HL-60 (cell line): ENCODE results near the gene PARN.
"Not testable (repeated sequence)": the region's sequence is repeated elsewhere in the genome, so short reads cannot be mapped to it uniquely, and the experiment has no call there.

Experiments
- DNase-seq, 2 experiments: peaks; one replicate each; pipeline ENCODE4 v3.0.0-alpha.2; 2010 to 2020; ENCODE audit warnings: low read depth in 1 of 2, low spot score in 1 of 2
- H3K27ac ChIP-seq: fragments of 250-450 bp; sonication (Bioruptor Pico); replicated peaks from 2 replicates; pipeline ENCODE4 v1.5.1; 2020; ENCODE audit warnings: mild to moderate bottlenecking, moderate library complexity
- H3K27me3 ChIP-seq: fragments of 250-450 bp; sonication (Bioruptor Pico); 2 replicates; pipeline ENCODE4 v1.5.1; 2021; ENCODE audit warnings: mild to moderate bottlenecking, moderate library complexity; ENCODE audit not compliant: insufficient read depth, poor library complexity, severe bottlenecking
- H3K4me3 ChIP-seq: replicated peaks from 2 replicates; pipeline ENCODE4 v1.5.1; 2011; ENCODE audit warnings: mild to moderate bottlenecking, control low read depth, low read length; ENCODE audit not compliant: insufficient read depth
- GABPA ChIP-seq: IDR thresholded peaks from 2 replicates; pipeline ENCODE4 v1.6.1; 2012; ENCODE audit warnings: low read depth
- POLR2AphosphoS5 ChIP-seq: IDR thresholded peaks from 2 replicates; pipeline ENCODE4 v1.6.1; 2012; ENCODE audit warnings: low read depth
- SPI1 ChIP-seq: IDR thresholded peaks from 2 replicates; pipeline ENCODE4 v1.6.1; 2012; ENCODE audit warnings: low read depth, mild to moderate bottlenecking, borderline replicate concordance
- TF ChIP-seq, protein P1 (sequence below): IDR thresholded peaks from 2 replicates; pipeline ENCODE4 v1.6.1; 2012; ENCODE audit warnings: low read depth; ENCODE audit not compliant: insufficient replicate concordance
- TF ChIP-seq, protein P2 (sequence below): IDR thresholded peaks from one replicate; pipeline ENCODE4 v1.5.1; 2011; ENCODE audit warnings: low read length, control low read depth, inconsistent platforms; ENCODE audit not compliant: insufficient read depth

Gene PARN

DNA sequence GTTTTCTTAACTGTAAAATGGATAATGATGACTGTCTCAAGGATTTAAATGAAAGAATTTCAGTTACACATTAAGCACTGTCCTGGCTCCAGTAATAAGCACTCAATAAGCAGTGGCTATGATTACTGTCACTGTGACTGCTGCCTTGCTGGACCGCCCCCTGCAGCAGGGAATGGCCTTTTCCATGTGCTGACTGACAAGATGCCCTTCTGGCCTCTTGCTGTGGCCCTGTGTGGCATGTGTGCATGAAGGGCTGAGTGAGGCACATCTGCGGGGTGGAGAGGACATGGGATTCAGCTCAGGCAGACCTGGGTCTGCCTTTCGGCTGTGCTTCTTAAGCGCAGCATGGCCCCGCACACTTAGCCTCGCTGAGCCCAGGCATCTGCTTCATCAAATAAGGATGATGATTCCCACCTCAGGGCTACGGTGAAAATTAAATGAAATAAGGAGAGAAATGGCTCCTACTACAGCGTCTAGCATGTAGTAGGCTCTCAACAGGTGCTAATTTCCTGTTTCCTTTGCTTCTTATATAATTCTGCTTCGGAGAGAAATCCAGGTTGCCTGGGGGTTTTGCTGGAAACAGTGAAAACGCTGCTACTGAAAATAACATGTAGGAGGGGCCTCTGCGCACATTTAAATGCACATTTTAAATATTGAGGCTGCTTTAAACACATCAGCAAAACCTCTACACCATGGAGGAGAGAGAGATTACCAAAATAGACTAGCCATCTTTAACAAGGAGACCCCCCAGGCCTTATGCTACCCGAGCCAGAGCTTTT lies 183.9 kb downstream of the PARN start:
- H3K27ac ChIP-seq: no peak overlapping the region
- no peak for DNase-seq
- no peaks in the 10 kb centered on the region for H3K27me3 ChIP-seq
- TF ChIP-seq, protein P1, sequence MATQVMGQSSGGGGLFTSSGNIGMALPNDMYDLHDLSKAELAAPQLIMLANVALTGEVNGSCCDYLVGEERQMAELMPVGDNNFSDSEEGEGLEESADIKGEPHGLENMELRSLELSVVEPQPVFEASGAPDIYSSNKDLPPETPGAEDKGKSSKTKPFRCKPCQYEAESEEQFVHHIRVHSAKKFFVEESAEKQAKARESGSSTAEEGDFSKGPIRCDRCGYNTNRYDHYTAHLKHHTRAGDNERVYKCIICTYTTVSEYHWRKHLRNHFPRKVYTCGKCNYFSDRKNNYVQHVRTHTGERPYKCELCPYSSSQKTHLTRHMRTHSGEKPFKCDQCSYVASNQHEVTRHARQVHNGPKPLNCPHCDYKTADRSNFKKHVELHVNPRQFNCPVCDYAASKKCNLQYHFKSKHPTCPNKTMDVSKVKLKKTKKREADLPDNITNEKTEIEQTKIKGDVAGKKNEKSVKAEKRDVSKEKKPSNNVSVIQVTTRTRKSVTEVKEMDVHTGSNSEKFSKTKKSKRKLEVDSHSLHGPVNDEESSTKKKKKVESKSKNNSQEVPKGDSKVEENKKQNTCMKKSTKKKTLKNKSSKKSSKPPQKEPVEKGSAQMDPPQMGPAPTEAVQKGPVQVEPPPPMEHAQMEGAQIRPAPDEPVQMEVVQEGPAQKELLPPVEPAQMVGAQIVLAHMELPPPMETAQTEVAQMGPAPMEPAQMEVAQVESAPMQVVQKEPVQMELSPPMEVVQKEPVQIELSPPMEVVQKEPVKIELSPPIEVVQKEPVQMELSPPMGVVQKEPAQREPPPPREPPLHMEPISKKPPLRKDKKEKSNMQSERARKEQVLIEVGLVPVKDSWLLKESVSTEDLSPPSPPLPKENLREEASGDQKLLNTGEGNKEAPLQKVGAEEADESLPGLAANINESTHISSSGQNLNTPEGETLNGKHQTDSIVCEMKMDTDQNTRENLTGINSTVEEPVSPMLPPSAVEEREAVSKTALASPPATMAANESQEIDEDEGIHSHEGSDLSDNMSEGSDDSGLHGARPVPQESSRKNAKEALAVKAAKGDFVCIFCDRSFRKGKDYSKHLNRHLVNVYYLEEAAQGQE: no peak
- no peak for TF ChIP-seq SPI1
- TF ChIP-seq GABPA: no peak
- TF ChIP-seq POLR2AphosphoS5: no peak
- no peak overlapping the region for H3K4me3 ChIP-seq

DNA sequence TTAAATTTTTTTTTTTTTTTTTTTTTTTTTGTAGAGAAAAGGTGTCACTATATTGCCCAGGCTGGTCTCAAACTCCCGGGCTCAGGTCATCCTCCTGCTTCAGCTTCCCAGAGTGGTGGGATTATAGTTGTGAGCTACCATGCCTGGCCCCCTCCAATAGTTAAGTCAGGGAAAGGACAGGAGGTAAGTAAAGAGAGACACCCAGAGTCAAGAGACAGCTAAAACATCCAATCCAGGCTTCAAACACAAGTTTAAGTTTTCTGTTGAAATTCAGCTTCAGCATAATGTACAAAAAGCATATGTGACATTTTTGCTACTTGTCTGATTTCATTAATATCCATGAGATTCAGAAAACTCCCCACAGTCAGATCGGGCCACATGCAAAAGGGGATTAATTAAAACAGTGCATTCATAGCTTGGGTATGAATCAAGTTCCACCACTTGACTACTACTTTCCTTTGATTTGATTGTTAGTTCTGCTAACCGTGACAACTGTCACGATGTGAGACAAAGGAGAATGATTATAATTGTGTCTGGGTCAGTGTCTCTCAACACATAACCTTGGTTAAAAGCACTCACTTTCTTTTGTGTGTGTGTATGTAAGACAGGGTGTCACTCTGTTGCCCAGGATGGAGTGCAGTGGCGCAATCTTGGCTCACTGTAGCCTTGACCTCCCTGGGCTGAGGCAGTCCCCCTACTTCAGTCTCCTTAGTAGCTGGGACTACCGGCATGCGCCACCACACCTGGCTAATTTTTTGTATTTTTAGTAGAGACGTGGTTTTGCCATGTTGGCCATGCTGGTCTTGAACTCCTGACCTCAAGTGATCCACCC lies 184.9 kb downstream of the PARN start:
- no peak for TF ChIP-seq GABPA
- no peak for TF ChIP-seq SPI1
- TF ChIP-seq, protein P2, sequence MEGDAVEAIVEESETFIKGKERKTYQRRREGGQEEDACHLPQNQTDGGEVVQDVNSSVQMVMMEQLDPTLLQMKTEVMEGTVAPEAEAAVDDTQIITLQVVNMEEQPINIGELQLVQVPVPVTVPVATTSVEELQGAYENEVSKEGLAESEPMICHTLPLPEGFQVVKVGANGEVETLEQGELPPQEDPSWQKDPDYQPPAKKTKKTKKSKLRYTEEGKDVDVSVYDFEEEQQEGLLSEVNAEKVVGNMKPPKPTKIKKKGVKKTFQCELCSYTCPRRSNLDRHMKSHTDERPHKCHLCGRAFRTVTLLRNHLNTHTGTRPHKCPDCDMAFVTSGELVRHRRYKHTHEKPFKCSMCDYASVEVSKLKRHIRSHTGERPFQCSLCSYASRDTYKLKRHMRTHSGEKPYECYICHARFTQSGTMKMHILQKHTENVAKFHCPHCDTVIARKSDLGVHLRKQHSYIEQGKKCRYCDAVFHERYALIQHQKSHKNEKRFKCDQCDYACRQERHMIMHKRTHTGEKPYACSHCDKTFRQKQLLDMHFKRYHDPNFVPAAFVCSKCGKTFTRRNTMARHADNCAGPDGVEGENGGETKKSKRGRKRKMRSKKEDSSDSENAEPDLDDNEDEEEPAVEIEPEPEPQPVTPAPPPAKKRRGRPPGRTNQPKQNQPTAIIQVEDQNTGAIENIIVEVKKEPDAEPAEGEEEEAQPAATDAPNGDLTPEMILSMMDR: no peak
- TF ChIP-seq POLR2AphosphoS5: no peak
- TF ChIP-seq, protein P1: no peak
- Histone ChIP-seq H3K4me3 (no peak overlapping the region), H3K27ac (no peak overlapping the region), H3K27me3 (no peaks in the 10 kb centered on the region)
- DNase-seq: no peak

DNA sequence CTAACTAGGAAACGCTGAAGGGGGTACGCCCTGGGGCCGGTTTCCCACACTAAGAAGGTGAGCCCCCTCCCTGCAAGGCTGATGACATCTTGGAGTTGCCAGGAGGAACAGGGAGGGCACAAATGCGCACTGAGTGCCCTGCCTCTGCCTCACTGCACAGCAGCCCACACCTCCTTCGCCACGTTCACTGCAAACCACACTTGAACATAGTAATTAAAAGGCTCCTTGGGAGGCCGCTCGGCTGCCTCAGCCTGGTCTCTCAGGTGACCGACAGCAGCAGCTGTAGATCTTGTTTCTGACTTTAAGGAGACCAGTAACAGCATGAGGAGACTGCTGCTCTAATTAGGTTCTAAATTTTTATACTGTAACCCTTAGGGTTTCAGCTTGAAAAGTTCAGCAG lies 188.5 kb downstream of the PARN start:
- H3K4me3 ChIP-seq, H3K27ac ChIP-seq, DNase-seq, H3K27me3 ChIP-seq: not testable (repeated sequence)

DNA sequence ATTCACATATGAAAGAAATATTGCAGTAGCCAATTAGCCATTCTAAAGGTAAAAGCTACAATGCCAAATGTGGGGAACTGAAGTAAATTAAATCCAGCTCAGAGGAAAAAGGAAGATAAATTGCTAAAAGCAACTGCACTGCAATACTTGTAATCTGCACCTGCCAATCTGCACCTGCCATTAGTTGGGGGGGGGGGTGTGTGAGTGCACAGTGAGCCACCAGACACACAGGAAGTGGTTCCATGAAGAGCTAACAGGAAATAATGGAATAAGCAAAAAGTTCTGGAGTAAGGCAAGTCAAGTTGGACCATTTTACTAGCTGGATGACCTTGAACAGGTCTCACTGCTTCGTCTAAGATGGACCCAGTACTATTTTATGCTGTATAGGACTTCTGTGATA lies 191.8 kb downstream of the PARN start:
- no peak for DNase-seq
- H3K4me3 ChIP-seq: no peak overlapping the region
- H3K27ac ChIP-seq: no peak overlapping the region
- no peaks in the 10 kb centered on the region for H3K27me3 ChIP-seq
- TF ChIP-seq SPI1 (no peak), GABPA (no peak), POLR2AphosphoS5 (no peak)
- TF ChIP-seq, protein P2: no peak
- TF ChIP-seq, protein P1: no peak
